ENCODE results near the gene MAP4K3.

The MAP4K3 gene

DNA sequence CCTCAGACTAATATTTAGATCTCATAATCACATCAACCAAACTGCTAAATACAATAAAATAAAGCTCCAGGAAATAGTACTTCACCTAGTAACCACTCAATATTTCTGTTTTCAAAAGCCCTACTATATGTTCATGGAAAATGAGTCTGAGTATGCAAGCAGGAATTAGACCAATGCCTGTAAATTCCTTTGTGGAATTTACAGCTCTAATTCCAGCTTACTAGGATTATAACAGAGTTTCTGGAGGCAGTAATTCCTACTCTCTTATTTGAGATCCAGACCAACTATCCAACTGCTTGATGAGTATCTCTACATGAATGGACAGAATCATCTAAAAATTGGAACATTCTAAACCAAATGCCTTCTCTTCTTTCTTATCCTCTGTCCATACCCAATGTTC, 204.9 kb downstream of the MAP4K3 start:
- DNase-seq (ENCODE audit: low read depth), result no peak
- no peak overlapping the region for H3K4me3 ChIP-seq (ENCODE audit: low read depth, low read length)
- TF ChIP-seq, protein P1, sequence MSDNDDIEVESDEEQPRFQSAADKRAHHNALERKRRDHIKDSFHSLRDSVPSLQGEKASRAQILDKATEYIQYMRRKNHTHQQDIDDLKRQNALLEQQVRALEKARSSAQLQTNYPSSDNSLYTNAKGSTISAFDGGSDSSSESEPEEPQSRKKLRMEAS (IDR thresholded peaks at IDR 0.05; ENCODE audit: low read depth, low read length), result no peak
- TF ChIP-seq, protein P2, sequence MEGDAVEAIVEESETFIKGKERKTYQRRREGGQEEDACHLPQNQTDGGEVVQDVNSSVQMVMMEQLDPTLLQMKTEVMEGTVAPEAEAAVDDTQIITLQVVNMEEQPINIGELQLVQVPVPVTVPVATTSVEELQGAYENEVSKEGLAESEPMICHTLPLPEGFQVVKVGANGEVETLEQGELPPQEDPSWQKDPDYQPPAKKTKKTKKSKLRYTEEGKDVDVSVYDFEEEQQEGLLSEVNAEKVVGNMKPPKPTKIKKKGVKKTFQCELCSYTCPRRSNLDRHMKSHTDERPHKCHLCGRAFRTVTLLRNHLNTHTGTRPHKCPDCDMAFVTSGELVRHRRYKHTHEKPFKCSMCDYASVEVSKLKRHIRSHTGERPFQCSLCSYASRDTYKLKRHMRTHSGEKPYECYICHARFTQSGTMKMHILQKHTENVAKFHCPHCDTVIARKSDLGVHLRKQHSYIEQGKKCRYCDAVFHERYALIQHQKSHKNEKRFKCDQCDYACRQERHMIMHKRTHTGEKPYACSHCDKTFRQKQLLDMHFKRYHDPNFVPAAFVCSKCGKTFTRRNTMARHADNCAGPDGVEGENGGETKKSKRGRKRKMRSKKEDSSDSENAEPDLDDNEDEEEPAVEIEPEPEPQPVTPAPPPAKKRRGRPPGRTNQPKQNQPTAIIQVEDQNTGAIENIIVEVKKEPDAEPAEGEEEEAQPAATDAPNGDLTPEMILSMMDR (IDR thresholded peaks at IDR 0.05; ENCODE audit: low read depth, low read length), result no peak
- TF ChIP-seq POLR2A (IDR thresholded peaks at IDR 0.05; ENCODE audit: extremely low read depth, insufficient read length), result no peak
- TF ChIP-seq MYC (IDR thresholded peaks at IDR 0.05; ENCODE audit: low read depth, low read length), result no peak

DNA sequence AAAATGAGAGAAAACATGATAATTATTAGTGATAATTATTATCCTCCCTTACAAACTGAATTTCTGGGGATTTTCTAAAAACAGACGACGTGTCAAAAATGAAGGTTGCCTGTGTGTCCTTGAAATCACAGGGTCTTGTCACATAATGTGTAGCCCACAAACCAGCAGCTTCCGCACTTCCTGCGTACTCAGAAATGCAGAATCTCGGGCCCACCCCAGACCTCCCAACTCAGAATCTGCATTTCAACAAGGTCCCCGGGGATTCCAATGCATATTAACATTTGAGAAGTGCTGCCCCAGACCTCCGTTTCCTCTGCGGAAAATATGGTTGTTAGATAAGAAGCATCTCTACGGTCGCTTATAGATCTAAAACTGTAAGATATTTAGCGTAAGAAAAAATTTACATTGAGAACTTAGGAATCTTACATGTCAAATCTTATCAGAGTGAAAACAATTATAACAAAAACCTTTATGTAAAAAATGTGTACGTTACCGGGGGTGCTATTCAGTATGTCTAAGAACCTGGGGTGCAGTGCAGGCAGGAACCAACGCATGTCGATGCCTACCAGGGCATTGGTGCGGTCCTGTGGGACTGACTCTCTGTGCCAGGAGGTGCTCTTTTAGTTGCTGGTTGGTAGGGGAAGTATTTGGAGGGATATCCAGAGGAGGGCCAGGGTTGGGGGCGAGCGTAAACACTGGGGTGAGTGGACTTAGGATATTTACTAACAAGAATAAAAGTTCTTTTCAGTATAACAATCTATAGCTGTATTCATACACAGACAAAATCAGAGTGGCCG, 208.5 kb downstream of the MAP4K3 start:
- no peak for TF ChIP-seq MYC (IDR thresholded peaks at IDR 0.05; ENCODE audit: low read depth, low read length)
- TF ChIP-seq, protein P1 (IDR thresholded peaks at IDR 0.05; ENCODE audit: low read depth, low read length), result no peak
- no peak for TF ChIP-seq POLR2A (IDR thresholded peaks at IDR 0.05; ENCODE audit: extremely low read depth, insufficient read length)
- H3K4me3 ChIP-seq (ENCODE audit: low read depth, low read length), result no peak overlapping the region
- DNase-seq (ENCODE audit: low read depth), result peak; percentile 30

DNA sequence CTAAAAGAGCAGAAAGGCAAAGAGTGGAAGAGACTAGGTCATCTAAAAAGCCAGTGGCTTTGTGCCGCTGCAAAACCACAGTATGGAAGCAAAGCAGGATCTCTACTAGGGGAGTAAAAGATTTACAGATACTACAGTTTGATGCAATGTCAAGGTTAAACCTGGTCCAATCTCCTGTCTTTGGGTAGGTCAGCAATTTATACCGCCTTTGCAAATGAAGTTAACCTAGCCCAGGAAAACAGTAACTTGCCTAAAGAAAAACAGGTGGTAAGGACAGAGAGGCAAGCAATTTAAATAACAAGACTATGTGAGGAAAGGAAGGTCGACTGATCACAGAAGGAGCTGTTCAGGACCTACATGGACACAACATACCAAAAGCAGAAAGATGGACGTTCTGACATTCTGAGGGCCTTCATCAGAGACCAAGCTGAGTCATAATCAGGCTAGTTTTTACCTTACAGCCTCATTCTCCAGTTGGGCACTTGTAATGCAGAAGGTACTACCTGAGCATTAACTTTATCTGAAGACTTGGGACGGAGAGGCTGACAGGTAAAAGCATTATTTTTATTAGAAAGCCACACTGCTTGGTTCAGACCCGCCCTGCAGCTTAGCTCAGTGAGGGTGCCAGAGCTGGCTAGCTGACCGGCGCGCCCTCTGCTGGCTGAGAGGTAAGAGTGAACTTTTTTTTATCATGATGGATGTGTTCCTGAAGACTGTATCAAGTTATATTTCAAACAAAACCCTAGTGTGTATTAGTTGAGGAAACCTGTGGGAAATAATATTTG, 209.3 kb downstream of the MAP4K3 start:
- TF ChIP-seq, protein P1 (IDR thresholded peaks at IDR 0.05; ENCODE audit: low read depth, low read length), result no peak
- TF ChIP-seq MYC (IDR thresholded peaks at IDR 0.05; ENCODE audit: low read depth, low read length), result no peak
- TF ChIP-seq, protein P2 (IDR thresholded peaks at IDR 0.05; ENCODE audit: low read depth, low read length), result peak; percentile 68
- no peak overlapping the region for H3K4me3 ChIP-seq (ENCODE audit: low read depth, low read length)
- DNase-seq (ENCODE audit: low read depth), result peak; percentile 82

DNA sequence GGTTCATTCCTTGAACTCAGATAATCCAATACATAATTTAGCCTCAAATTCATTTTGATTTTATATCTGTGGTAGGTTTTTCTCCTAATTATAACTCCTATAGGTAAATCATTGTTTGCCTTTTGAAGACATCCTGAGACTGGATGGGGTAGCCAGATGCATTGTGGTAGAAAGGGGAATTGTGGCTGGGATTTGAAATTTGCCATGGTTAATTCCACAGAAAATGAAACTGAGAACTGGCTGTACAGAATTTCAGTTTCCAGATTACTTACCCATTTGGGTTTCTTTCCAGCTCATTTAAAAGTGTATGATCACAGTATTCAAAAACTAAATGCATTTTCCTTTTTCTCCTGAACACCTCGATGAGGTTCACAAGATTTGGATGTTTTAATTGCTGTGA, 211.5 kb downstream of the MAP4K3 start:
- TF ChIP-seq, protein P1 (IDR thresholded peaks at IDR 0.05; ENCODE audit: low read depth, low read length), result no peak
- no peak for TF ChIP-seq POLR2A (IDR thresholded peaks at IDR 0.05; ENCODE audit: extremely low read depth, insufficient read length)
- TF ChIP-seq, protein P2 (IDR thresholded peaks at IDR 0.05; ENCODE audit: low read depth, low read length), result no peak
- no peak for TF ChIP-seq MYC (IDR thresholded peaks at IDR 0.05; ENCODE audit: low read depth, low read length)
- no peak for DNase-seq (ENCODE audit: low read depth)
- H3K4me3 ChIP-seq (ENCODE audit: low read depth, low read length), result no peak overlapping the region

DNA sequence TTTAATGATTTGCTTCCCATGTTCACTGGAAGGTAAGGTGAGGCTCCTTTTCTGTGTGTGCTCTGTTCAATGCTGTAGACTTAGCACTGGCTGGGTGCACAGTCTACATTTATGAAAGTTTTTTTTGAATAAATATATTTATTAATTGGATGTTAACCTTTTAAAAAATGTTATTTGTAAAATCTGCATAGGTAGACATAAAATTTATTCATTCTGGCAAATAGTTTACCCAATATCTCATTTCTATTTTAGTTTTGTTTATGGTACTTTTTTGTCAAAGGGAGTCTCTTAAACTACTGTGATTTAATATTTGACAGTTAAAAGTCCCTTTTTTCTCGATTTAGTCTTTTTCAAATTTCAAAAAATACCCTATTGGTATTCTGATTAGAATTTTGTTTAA, 213.2 kb downstream of the MAP4K3 start:
- H3K4me3 ChIP-seq (ENCODE audit: low read depth, low read length), result no peak overlapping the region
- TF ChIP-seq POLR2A (IDR thresholded peaks at IDR 0.05; ENCODE audit: extremely low read depth, insufficient read length), result no peak
- no peak for DNase-seq (ENCODE audit: low read depth)

DNA sequence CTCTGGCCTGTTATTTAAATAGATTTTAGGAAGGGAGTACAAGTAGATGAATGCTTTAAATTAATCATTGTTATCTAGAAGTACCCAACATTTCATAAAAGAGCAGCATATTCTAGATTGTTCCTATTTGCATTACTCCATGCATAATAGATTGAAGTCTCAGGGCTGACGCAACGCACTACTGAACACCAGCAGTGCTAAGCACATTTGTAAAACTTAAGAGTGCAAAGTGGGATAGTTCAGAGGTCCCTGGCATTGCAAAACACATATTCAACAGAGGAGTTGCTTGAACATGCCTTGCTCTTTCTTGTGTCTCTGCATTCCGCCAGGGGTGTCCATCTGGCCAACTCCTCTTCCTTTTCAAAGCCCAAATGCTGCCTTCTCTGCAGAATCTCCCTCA, 215.6 kb downstream of the MAP4K3 start:
- no peak for DNase-seq (ENCODE audit: low read depth)
- TF ChIP-seq, protein P2 (IDR thresholded peaks at IDR 0.05; ENCODE audit: low read depth, low read length), result no peak
- TF ChIP-seq, protein P1 (IDR thresholded peaks at IDR 0.05; ENCODE audit: low read depth, low read length), result no peak
- TF ChIP-seq MYC (IDR thresholded peaks at IDR 0.05; ENCODE audit: low read depth, low read length) (no peak), POLR2A (IDR thresholded peaks at IDR 0.05; ENCODE audit: extremely low read depth, insufficient read length) (no peak)
- H3K4me3 ChIP-seq (ENCODE audit: low read depth, low read length), result no peak overlapping the region
